Kidney (tissue), 14 donors: ENCODE data around the gene NPSR1. TPM values are rescaled to one million over a fixed set of nuclear protein-coding genes. Genes with fewer than 3 reads are reported as not detected.

ENCODE experiments used
- DNase-seq, 5 donors: peaks; one replicate each; pipeline ENCODE4 v3.0.0-alpha.2; 2013 to 2020
- FAIRE-seq: peaks from 2 replicates; lab custom pipeline; 2012; peaks lifted over from hg19 to GRCh38; lab: Jason Lieb, UNC
- H3K27ac ChIP-seq, 2 donors: one replicate each; pipeline ENCODE4 v1.7.0; 2013; ENCODE audit warnings: low read depth in 2 of 2, low read length in 2 of 2, inconsistent platforms in 1 of 2
- H3K27me3 ChIP-seq: one replicate; pipeline ENCODE4 v1.7.1; 2013; ENCODE audit warnings: low read length, inconsistent platforms; ENCODE audit not compliant: control insufficient read depth, insufficient read depth
- H3K36me3 ChIP-seq, 3 donors: one replicate each; pipeline versions ENCODE4 v1.7.0 to v1.7.1; 2013; ENCODE audit warnings: low read length in 3 of 3, control low read depth in 1 of 3, inconsistent platforms in 1 of 3; ENCODE audit not compliant: insufficient read depth in 3 of 3, control insufficient read depth in 2 of 3
- H3K4me1 ChIP-seq, 3 donors: one replicate each; pipeline versions ENCODE4 v1.7.0 to v1.7.1; 2013; ENCODE audit warnings: low read length in 3 of 3, inconsistent platforms in 1 of 3, low read depth in 1 of 3; ENCODE audit not compliant: control insufficient read depth in 2 of 3, insufficient read depth in 2 of 3
- H3K4me3 ChIP-seq, 3 donors: one replicate each; pipeline versions ENCODE4 v1.7.0 to v1.8.1; 2013; ENCODE audit warnings: low read length in 3 of 3, control low read depth in 1 of 3, inconsistent platforms in 1 of 3
- H3K9ac ChIP-seq, 3 donors: one replicate each; pipeline versions ENCODE4 v1.7.0 to v1.7.1; 2013; ENCODE audit warnings: low read length in 3 of 3, control low read depth in 1 of 3, inconsistent platforms in 1 of 3
- H3K9me3 ChIP-seq, 3 donors: one replicate each; pipeline versions ENCODE4 v1.7.0 to v1.7.1; 2013; ENCODE audit warnings: low read length in 3 of 3, control low read depth in 1 of 3, inconsistent platforms in 1 of 3; ENCODE audit not compliant: control insufficient read depth in 2 of 3, insufficient read depth in 1 of 3
- CTCF ChIP-seq: IDR thresholded peaks from 3 replicates; pipeline ENCODE4 v1.5.1; 2012; ENCODE audit warnings: mild to moderate bottlenecking, moderate library complexity, borderline replicate concordance; ENCODE audit not compliant: insufficient read depth; ENCODE audit errors: extremely low read depth
- intact Hi-C: fragments of 100-400 bp; cut with DNase I; formaldehyde crosslinking; loops from one replicate; pipeline ENCODE4 v1.11.1; 2022
- polyA plus RNA-seq: library from polyadenylated mRNA; stranded (reverse); fragments of 350-450 nt; fragmentation: Illumina TruSeq; extraction: RNeasy Lipid Tissue Mini Kit (QIAGEN cat#74804); gene quantifications from one replicate; pipeline ENCODE4 v1.2.3, GENCODE V29; 2014; ENCODE audit warnings: low read depth, low replicate concordance; ENCODE audit not compliant: insufficient read depth
- total RNA-seq: library from RNA; stranded (reverse); fragmentation: NEBNext Ultra II Directional; extraction: Animal tissue kit (Norgen Biotek cat#: 25700); gene quantifications from one replicate; pipeline ENCODE4 v1.2.1, GENCODE V29; 2021
- donor health status: control.
- donor health status: control.
- donor health status: control.
- donor health status: control.
- donor health status: control.
- donor health status: DM: yes; HTN: yes; CAD: no.
- donor health status: Normal renal cell carcinoma (clear cell type).

Gene NPSR1
- total and polyA plus RNA-seq, 2 donors from 2014 or later: not detected

- intact Hi-C loops: no loop called here
- FAIRE-seq (no peak), DNase-seq (peak in 2 of 5 donors; percentile 10)
- H3K27ac ChIP-seq: no peak overlapping the region
- no peak overlapping the region for H3K9ac ChIP-seq
- H3K4me3 ChIP-seq: no peak overlapping the region
- no peaks in the 10 kb centered on the region for H3K4me1 ChIP-seq
- no peaks in the 10 kb centered on the region for H3K9me3 ChIP-seq
- no peaks in the 10 kb centered on the region for H3K36me3 ChIP-seq
- TF ChIP-seq CTCF: no peak
- no peaks in the 10 kb centered on the region for H3K27me3 ChIP-seq
Observed at GRCh38 chr7:34821932-34822558, 164.0 kb downstream of the NPSR1 start.

GRCh38 chr7:34823650-34824258 is 165.7 kb downstream of the NPSR1 start:
- intact Hi-C loops: no loop called here
- FAIRE-seq (peak; percentile 86), DNase-seq (peak in 4 of 5 donors; percentile 39 to 58 (median 46))
- TF ChIP-seq CTCF: peak; percentile 75
- Histone ChIP-seq H3K9me3 (no peaks in the 10 kb centered on the region), H3K4me3 (no peak overlapping the region), H3K36me3 (no peaks in the 10 kb centered on the region), H3K27ac (no peak overlapping the region), H3K4me1 (no peaks in the 10 kb centered on the region), H3K9ac (no peak overlapping the region), H3K27me3 (no peaks in the 10 kb centered on the region)

- Histone ChIP-seq H3K4me3 (no peak overlapping the region), H3K4me1 (no peaks in the 10 kb centered on the region), H3K9me3 (no peaks in the 10 kb centered on the region), H3K27me3 (no peaks in the 10 kb centered on the region), H3K9ac (no peak overlapping the region), H3K27ac (no peak overlapping the region), H3K36me3 (no peaks in the 10 kb centered on the region)
- no peak for TF ChIP-seq CTCF
- DNase-seq (no peak), FAIRE-seq (no peak)
- intact Hi-C loops: no loop called here
Observed at GRCh38 chr7:34825221-34825620, 167.2 kb downstream of the NPSR1 start.
